GM23338 (cell line): ENCODE results near the gene RPS26.

Experiments
- CREB1 ChIP-seq: fragments of 250-450 bp; sonication (Bioruptor Pico); IDR thresholded peaks from 2 replicates; pipeline ENCODE4 v1.5.0; 2020; ENCODE audit warnings: low read depth, mild to moderate bottlenecking, moderate library complexity
- CTCF ChIP-seq, 2 experiments: fragments of 200-600 bp in 1 of 2; sonication (generic) in 1 of 2; conservative IDR thresholded peaks; 2 replicates each; pipeline versions ENCODE4 v1.5.1 to v1.6.1; 2016 to 2017; ENCODE audit warnings: antibody characterized with exemption in 2 of 2, low read depth in 2 of 2, mild to moderate bottlenecking in 2 of 2, moderate library complexity in 1 of 2
- ETS1 ChIP-seq: IDR thresholded peaks from 2 replicates; pipeline ENCODE4 v1.6.1; 2016; ENCODE audit warnings: antibody characterized with exemption
- EZH2 ChIP-seq: fragments of 200-600 bp; sonication (generic); IDR thresholded peaks from one replicate; pipeline ENCODE4 v1.8.0; 2017; ENCODE audit warnings: antibody characterized with exemption, mild to moderate bottlenecking, low read depth; ENCODE audit not compliant: unreplicated experiment
- EZH2phosphoT487 ChIP-seq: fragments of 200-600 bp; sonication (generic); IDR thresholded peaks from one replicate; pipeline ENCODE4 v1.8.1; 2018; ENCODE audit warnings: antibody characterized with exemption; ENCODE audit not compliant: unreplicated experiment
- JUNB ChIP-seq: IDR thresholded peaks from one replicate; pipeline ENCODE4 v1.6.1; 2016; ENCODE audit warnings: antibody characterized with exemption; ENCODE audit not compliant: unreplicated experiment
- NANOG ChIP-seq: IDR thresholded peaks from 2 replicates; pipeline ENCODE4 v1.6.1; 2016; ENCODE audit warnings: antibody characterized with exemption, borderline replicate concordance
- POLR2AphosphoS5 ChIP-seq: IDR thresholded peaks from 2 replicates; pipeline ENCODE4 v1.6.1; 2016; ENCODE audit warnings: antibody characterized with exemption, low read depth
- REST ChIP-seq: IDR thresholded peaks from one replicate; pipeline ENCODE4 v1.6.1; 2018; ENCODE audit warnings: antibody characterized with exemption; ENCODE audit not compliant: unreplicated experiment
- STAT1 ChIP-seq: IDR thresholded peaks from one replicate; pipeline ENCODE4 v1.6.1; 2016; ENCODE audit warnings: antibody characterized with exemption; ENCODE audit not compliant: unreplicated experiment
- ZNF331 ChIP-seq: fragments of 250-450 bp; sonication (Bioruptor Pico); IDR thresholded peaks from 2 replicates; pipeline ENCODE4 v1.5.0; 2020; ENCODE audit warnings: low read depth, mild to moderate bottlenecking, moderate library complexity

GRCh38 chr12:56082382-56082781, 40.7 kb downstream of the RPS26 start:
- TF ChIP-seq CTCF (conservative IDR thresholded peaks at IDR 0.05; ENCODE audit: low read depth in 2 of 2) = no peak
- no peak for TF ChIP-seq EZH2
- TF ChIP-seq POLR2AphosphoS5 = no peak
- TF ChIP-seq ZNF331 (CRISPR knock-in tag) = no peak
- no peak for TF ChIP-seq EZH2phosphoT487
- no peak for TF ChIP-seq NANOG
- TF ChIP-seq CREB1 = no peak
- TF ChIP-seq ETS1 = no peak
- no peak for TF ChIP-seq STAT1
- no peak for TF ChIP-seq REST
- TF ChIP-seq JUNB = no peak
